ENCODE data around the gene CCDC110.
"Not testable (repeated sequence)": the region's sequence is repeated elsewhere in the genome, so short reads cannot be mapped to it uniquely, and the experiment has no call there.

CCDC110 gene

DNA sequence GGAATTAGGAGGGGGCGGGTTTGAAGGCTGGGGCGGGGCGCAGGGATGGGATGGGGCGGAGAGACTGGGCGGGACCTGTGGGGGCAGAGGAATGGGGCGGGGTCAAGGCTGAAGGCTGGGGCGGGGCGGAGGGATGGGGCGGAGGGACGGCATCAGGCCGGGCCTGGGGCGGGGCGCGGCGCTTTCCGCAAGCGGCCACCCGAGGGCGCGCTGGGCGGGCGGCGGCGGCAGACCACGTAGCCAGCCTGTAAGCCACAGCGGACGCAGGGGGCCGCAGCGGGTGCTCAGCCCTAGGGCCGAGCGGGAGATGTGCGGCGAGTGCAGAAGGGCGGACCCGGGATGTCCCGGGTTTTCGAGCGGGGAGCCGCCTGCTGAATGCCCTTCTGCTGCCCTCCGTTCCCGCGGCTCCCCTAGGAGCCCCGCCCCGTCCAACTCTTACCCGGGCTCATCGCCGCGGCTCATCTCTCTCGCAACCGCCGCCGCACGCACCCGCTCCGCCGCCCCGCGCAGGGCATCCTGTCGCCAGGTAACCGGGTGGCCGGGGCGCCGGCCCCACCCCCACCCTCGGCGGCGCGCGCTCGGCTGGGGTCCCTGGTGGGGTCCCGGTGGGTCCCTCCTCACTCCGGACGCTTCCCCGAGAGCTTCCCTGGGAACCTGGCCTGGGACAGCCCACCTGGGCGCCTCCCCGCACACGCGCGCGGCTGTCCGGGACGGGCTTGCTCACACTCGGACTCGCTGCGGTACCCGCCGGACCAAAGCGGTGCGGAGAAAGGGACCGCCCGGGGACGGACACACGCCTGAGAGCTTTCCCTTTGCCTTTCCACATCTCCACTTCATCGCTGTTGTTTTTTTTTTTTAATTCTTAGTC lies at the start of gene CCDC110:
Gene CCDC110, minus strand, starts transcription at position 499 of the 868 bp plus-strand sequence. Its CDS starts 50 bp downstream, at position 449.
- peak; percentile 87 for DNase-seq (ENCODE audit: low spot score)

DNA sequence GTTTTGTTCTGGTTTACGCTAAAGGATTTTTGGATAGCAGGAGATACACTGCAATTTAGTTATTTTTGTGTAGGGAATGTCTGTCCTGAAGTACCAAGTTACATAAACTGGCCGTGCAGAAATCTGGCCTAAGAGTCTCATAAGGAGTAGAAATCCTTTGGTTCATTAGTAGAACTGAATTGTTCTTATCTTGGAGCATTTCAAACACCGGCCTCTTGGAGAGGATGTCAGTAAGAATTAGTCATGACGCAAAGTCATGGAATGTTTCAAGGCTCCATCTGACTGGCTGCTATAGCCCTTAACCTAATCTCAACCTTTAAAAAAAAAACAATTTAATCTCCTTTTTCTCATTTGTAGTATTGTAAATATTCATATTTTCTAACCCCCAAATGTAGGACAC lies 48.6 kb upstream of the CCDC110 start:
- DNase-seq (ENCODE audit: low spot score), result peak; percentile 27

DNA sequence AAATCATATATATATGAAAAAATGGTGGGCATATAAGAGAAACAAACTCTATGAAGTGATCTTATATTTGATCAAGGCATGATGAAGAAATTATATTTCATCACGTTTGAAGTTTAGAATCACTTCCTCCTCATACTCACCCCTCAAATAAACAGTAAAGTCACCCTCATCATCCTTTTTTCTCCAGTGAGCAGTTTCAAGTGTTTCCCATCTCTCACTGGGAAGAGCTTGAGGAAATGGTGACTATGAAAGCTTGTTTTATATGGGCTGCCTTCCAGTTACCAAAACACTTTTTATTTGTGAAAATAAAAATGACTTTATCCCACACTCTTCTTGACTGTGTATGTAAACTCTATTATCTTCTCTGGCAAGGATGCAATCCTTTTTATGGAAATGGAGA lies 47.0 kb upstream of the CCDC110 start:
- no peak for DNase-seq (ENCODE audit: low spot score)

DNA sequence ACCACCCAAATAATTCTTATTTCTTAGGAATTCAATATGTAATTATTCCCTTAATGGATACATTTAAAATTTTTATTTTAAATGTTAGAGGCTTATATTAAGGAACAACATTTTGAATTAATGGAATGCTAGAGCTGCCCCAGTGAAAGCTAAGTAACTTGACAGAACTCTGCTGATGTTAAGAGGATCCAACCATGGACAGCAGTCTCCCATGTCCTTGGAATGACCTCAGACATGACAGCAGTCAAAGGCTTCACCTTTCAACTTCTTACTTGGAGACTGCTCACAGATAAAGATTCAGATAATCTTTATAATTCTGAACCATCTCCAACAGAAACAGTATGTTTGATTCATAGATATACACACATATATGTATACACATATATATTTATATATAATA lies 46.5 kb upstream of the CCDC110 start:
- no peak for DNase-seq (ENCODE audit: low spot score)

DNA sequence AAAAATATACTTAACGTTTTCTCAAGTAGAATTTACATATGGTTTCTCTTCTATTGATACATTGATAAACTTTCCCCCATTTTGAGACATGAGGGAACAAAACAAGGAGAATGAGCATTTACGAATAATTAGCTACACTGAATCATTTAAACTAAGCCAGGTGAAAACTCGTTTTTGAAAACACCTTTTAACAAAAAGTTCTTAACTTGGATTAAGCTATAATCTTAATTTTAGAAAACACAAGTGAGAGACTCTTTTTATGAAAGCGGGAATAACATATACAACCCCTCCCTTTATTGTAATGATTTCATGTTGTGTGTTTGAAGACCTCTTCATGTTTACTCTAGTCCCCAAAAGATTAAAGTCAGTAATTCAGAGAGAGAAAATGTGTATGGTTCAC lies 43.7 kb upstream of the CCDC110 start:
- no peak for DNase-seq (ENCODE audit: low spot score)

DNA sequence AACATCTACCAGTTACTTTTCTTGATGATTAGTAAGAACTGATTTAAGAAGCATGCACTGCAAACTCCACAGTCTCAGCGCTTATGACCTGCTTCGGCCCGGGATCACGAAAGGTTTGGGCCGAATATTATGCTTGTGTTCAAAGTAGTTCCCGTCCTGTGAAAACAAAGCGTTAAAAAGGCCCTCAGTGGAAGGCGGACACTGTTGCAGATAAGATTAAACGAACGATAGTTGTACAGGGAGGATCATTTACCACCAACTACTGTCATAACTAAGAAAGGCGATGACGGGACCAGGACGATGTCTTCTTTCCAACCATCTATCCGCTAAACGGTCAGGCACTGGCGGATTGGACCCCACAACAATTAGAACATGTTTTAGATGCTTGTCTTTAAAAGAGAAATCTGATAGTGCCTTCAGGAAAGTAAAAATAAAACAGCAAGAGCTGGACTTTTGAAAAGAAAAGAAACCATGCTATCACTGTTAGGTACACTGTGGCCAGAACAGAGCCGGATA lies 42.7 kb upstream of the CCDC110 start:
- no peak for DNase-seq (ENCODE audit: low spot score)

DNA sequence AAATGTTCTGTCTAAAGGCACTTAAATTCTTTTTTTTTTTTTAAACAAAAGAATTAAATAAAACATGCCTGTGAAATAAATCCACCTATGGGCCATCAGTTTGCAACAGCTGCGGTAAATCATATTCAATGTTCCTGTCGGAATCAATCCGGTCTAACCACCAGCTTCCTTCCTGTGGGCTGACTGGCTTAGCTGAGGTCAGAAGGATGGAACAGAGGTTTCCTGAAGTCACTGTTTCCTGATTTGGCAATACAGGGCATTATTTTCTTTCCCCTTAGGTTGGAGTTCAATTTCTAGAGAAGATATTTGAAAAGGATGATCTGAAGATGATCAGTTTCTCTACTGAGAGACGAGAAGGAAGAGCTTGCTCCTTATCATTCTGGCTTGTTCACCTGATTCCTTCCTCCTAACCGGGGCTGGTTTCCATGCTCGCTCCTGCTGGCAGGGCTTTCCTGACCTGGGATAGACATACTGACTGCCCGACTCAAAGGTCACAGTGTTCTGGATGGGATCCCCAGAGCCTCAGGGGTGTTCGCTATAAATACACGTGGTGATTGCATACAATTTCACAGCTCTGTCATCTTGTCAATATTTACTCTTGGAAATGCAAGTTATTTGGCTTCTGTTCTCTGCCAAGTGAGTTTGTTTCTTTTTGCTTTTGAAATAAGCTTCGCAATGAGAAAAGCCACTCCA lies 42.1 kb upstream of the CCDC110 start:
- DNase-seq (ENCODE audit: low spot score), result no peak

DNA sequence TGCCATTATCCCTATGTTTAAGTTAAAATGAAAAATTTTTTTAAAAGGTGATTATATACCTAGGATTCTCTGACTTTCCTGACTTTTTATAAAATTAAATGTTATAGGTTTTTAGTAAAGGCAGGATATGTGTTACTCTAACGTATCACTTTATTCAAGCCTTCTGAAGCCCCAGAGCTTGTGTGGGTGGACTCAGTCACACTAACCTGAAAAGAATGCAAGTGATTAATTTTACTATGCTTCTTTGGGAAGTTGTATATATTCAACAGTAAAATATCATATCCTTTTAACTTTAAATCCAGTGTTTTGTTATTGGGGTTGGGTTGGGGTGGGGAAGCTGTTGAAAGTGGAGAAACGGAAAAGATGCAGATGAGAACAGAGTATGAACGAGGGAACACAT lies 41.0 kb upstream of the CCDC110 start:
- peak; percentile 36 for DNase-seq (ENCODE audit: low spot score)

DNA sequence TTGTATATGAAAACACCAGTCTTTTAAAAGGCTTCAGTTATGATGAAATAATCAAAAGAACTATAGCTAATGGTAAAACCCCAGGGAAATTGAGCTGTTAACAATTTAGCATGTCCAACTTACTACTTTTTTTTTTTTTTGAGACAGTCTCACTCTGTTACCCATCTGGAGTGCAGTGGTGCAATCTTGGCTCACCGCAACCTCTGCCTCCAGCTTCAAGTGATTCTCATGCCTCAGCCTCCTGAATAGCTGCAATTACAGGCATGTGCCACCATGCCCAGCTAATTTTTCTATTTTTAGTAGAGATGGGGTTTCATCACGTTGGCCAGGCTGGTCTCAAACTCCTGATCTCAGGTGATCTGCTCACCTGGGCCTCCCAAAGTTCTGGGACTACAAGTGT lies 39.7 kb upstream of the CCDC110 start:
- not testable (repeated sequence) for DNase-seq (ENCODE audit: low spot score)

DNA sequence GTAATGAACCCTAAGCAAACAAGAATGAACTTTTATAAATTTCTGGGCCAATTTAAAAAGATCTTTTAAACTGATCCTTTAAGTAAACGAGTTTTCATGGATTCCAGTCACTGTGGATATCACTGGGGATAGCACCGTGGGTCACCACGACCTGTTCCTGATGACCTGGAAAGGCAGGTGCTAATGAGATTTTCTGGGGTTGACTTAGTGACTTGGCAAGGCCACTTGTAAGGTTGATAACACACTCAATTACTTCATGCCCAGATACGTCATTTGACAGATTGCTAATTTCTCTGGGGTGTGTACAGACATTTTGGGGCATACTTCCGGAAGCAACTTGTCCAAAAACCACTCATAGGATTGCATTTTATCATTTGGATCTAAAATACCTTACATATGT lies 39.3 kb upstream of the CCDC110 start:
- DNase-seq (ENCODE audit: low spot score), result no peak

DNA sequence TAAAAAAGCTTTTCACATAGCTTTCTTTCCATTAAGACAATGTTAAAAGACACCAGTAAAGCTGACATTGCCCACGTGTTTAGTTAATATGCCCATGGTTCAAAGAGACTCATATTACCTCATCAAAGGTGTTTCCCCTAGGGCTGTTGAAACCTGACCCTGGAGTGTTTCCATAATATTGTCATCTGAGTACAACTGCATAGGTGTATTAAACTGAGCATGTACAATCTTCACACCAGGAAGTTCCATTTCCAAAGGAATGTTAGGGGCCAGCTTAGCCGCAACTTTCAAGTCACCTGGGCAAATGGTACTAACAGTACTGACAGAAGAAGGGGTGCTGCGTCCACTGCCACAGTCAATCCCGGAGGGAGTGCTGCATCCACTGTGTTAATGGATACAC lies 36.6 kb upstream of the CCDC110 start:
- DNase-seq (ENCODE audit: low spot score), result no peak

DNA sequence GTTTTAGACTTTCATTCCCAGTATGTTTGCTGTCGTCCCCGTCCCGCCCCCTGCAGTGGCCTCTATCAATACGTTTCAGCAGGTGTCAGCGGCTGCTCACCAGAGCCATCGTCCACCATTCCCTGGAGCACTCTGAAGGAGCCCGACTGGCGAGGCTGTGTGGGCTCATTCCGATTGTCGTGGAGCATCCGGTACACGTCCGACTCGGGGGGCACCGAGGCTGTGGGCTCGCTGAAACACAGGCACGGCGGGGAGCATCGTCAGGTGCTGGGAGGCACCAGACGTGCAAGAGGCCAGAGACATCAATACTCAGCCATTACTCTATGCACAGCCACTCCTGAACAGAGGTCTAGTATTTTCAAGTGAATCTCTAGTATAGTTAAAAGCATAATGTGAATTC lies 34.9 kb upstream of the CCDC110 start:
- DNase-seq (ENCODE audit: low spot score), result no peak

DNA sequence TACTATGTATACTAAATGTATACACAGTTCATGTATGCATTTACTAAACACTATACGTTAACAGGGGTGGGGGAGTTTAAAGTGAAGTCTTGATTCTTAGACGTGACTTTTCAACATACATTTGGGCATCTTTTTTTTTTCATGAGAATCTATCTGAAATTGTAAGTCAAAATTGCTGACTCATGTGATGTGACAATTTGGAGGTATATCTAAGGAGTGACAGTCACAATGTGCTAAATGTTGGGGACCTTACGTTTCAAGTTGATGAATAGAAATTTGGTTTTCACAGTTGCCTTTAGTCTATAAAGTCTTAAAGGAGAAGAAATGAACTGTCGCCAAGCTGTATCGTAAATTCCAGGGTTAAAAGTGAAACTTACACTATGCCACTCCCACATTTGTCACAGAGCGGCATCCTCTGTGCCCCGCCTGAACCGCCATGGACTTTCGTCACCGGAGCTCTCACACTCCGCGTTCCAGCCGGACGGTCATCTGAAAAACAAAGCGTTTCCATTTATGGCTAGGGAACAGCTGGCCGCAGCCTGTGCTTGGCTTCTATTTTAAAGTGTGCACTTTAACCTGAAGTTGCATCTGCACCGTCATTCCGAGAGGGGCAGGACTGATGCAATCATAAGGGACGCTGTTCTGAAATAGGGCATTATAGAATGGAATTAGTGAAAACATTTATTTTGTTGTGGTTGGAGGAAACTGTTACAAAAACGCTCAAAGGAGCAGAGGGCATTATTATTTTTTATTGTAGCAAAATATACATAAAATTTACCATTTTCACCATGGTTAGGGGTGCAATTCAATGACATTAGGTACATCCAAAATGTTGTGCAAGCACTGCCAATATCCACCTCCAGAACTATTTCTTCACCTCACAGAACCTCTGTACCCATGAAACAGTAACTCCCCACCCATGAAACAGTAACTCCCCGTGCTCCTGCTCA lies 32.8 kb upstream of the CCDC110 start:
- DNase-seq (ENCODE audit: low spot score), result peak; percentile 74

DNA sequence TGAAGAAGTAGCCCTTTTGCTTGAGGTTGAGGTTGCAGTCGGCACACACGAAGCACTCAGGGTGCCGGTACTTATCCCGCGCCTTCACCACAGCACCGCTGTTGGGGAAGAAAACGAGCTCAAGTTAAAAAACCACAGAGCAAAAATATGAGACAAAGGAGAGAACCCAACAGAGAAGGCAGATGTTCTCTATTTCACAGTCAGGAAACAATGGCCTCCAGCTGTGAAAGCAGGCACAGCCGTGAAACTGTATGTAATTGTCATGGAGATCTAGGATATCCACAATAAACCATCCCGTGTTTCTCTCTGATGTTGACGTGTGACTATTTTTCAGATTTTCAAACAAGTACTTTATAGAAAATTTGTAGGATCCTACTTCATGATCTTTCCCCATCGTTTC lies 30.9 kb upstream of the CCDC110 start:
- no peak for DNase-seq (ENCODE audit: low spot score)

DNA sequence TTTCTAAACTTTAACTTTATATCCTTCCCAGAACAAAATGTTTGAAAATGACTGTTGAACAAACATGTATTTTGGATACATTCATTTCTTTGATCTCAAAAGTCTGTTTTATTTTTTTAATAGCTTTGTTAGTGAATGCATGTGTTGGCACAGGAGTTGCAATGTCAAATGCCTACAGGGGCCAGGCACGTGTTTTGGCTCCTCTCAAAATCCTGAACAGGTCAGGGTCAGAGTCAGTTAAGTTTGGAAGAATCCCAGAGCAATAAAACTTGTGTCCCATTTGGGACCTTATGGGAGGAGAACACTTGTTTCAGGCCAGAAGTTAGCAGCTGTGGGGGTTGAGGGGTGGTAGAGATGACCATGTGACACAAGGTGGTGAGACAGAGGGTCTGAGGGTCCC lies 29.0 kb upstream of the CCDC110 start:
- DNase-seq (ENCODE audit: low spot score), result no peak

DNA sequence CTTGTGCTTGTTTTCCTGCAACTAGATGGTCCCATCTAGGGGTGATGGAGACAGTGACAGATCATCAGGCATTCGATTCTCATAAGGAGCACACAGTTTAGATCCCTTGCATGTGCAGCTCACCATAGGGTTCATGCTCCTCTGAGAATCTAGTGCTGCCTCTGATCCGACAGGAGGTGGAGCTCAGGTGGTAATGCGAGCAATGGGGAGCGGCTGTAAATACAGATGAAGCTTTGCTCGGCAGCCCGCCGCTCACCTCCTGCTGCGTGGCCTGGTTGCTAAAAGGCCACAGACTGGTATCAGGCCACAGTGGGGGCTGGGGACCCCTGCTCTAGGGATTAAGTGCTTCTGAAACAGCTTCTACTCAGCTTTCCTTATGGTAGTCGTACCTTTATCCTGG lies 28.5 kb upstream of the CCDC110 start:
- DNase-seq (ENCODE audit: low spot score), result no peak

DNA sequence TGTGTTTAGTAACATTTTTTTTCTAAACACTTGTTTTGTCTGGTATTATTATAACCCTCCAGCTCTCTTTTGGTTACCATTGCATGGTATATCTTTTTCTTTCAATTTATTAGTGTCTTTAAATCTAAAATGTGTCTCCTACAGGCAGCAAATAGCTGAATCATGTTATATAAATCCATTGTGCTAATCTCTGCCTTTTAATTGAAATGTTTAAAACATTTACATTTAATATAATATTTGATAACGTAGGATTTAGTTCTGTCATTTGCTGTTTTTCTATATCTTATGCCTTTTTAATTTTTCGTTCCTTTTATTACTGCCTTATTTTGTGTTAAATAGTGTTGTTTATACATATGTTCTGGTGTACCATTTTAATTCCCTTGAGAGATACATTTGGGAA lies 17.1 kb upstream of the CCDC110 start:
- no peak for DNase-seq (ENCODE audit: low spot score)

DNA sequence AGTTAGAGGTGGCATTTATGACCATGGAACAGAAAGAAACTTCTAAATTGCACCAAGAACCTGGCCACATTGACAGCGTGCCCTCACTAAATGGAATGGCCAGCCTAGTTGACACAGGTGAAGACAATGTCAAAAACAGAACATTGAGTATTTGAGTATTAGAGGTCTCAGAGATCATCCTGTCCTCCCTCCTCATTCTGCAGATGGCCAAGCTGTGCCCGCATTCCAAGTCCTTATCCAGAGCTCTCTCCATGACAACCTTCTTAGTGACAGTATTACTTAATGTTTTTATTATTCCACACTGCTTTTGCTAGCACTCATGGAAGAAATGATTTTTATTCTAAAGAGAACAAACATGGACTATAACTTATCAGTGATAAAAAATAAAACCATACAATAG lies 9.9 kb upstream of the CCDC110 start:
- no peak for DNase-seq (ENCODE audit: low spot score)

DNA sequence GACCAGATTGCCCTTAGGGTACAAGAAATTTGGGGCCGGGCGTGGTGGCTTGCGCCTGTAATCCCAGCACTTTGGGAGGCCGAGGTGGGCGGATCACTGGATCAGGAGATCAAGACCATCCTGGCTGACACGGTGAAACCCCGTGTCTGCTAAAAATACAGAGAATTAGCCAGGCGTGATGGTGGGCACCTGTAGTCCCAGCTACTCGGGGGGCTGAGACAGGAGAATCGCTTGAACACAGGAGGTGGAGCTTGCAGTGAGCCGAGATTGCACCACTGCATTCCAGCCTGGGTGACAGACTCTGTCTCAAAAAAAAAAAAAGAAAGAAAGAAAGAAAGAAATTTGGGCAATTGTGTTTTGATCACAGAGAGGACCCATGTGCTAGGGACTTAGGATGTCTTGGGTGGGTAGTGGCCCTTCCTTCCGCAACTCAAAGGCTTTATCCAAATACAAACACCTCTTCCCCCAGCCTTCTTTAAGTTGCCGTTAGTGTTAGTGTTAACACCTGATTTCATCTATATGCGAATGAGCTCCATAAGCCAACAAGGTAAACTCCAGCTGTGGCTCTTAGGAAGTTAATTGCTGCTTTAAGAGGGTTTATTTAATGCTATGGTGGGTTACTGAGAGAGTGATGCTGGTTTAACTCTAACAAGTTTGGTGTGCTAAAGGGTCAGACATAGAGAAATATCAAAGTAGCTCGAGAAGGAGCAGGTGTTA lies 8.6 kb upstream of the CCDC110 start:
- DNase-seq (ENCODE audit: low spot score), result no peak

DNA sequence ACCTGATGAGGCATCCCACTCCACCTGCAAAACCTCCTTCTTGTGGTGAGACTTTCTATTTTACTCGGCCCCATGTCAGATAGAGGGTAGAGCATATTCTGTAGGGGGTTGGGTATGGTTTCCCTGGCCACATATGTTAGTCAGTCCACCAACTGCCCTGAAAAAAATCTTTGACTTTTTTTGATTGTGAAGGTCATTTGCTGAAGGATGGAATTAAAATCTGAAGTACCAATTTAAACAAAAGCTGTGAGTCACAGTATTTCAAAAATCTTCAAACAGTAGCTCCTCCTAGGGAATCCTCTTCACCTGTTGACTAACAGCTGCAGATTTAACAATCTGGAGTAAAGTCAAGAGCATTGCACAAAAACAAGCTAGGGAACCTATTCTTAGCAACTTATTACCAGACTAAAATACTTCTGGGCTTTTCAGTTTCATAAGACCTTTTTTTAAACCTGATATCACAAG lies 8.0 kb upstream of the CCDC110 start:
- no peak for DNase-seq (ENCODE audit: low spot score)

DNA sequence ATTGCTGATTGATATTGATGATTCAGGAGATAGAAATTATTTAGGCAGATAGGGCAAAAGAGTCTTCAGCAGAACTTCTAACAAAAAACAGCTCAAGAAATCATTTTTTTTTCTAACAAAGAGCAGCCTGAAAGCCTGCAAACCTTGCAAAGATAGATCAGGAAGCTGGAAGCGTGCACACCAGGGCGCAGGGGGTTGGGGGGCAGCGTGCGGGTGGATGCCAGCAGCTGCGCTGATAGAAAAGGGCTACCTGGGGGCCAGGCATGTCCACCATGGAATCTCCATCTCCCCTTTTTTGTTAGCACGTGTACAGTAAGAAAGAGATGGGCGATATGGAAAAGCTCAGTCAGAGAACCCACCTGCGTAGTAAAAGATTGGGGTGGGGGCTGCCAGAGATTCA lies 1.7 kb upstream of the CCDC110 start:
- DNase-seq (ENCODE audit: low spot score), result no peak
